ENCODE measurements around the gene HSPA13. TPM values are rescaled to one million over a fixed set of nuclear protein-coding genes. Genes with fewer than 3 reads are reported as not detected.

HSPA13 gene
- total RNA-seq, 1 experiment from 2014 or later = 97.5 TPM

GRCh38 chr21:14376854-14377253, 6.1 kb downstream of the HSPA13 start:
- no TSS peak for BruUV-seq (replicated peaks)
- DNase-seq (ENCODE audit: unreplicated experiment) = no peak

GRCh38 chr21:14366998-14367397, 15.9 kb downstream of the HSPA13 start:
- H3K4me1 Mint-ChIP-seq (ENCODE audit: insufficient read depth, unreplicated experiment) = peaks cover 14% of the 10 kb centered on the region
- no TSS peak for BruUV-seq (replicated peaks)
- POLR2A ChIA-PET = interaction anchor here (11.3 kb wide), 1 partner anchor 14 kb away, joined by 139 read pairs; the partner anchor contains the start of gene HSPA13
- intact Hi-C loops (cut with micrococcal nuclease) = no loop called here
- H3K9me3 Mint-ChIP-seq (ENCODE audit: unreplicated experiment) = no peaks in the 10 kb centered on the region
- no peaks in the 10 kb centered on the region for H3K27me3 Mint-ChIP-seq (ENCODE audit: insufficient read depth, unreplicated experiment)
- H3K36me3 Mint-ChIP-seq (ENCODE audit: insufficient read depth, unreplicated experiment) = no peaks in the 10 kb centered on the region
- H3K4me3 Mint-ChIP-seq (ENCODE audit: unreplicated experiment) = no peak overlapping the region
- TF ChIP-seq CTCF (IDR thresholded peaks at IDR 0.05; ENCODE audit: unreplicated experiment) = no peak
- CTCF ChIA-PET = interaction anchor here (0.5 kb wide), 1 partner anchor 274 kb away, joined by 3 read pairs; no protein-coding TSS in a partner anchor
- H3K27ac Mint-ChIP-seq (ENCODE audit: low read depth, unreplicated experiment) = no peak overlapping the region
- DNase-seq (ENCODE audit: unreplicated experiment) = no peak

More at GRCh38 chr21:14376854-14377253, 6.1 kb downstream of the HSPA13 start:
- Mint-ChIP-seq H3K27me3 (ENCODE audit: insufficient read depth, unreplicated experiment) (no peaks in the 10 kb centered on the region), H3K36me3 (ENCODE audit: insufficient read depth, unreplicated experiment) (peaks cover 73% of the 10 kb centered on the region), H3K27ac (ENCODE audit: low read depth, unreplicated experiment) (no peak overlapping the region), H3K9me3 (ENCODE audit: unreplicated experiment) (no peaks in the 10 kb centered on the region), H3K4me3 (ENCODE audit: unreplicated experiment) (no peak overlapping the region), H3K4me1 (ENCODE audit: insufficient read depth, unreplicated experiment) (peaks cover 7% of the 10 kb centered on the region)
- intact Hi-C loops (cut with micrococcal nuclease) = no loop called here
- TF ChIP-seq CTCF (IDR thresholded peaks at IDR 0.05; ENCODE audit: unreplicated experiment) = no peak
- ChIA-PET POLR2A (interaction anchor here (9.5 kb wide), 1 partner anchor 13 kb away, joined by 139 read pairs; no protein-coding TSS in a partner anchor), CTCF (no interaction called here)

- BruUV-seq (replicated peaks) = no TSS peak
- Mint-ChIP-seq H3K4me3 (ENCODE audit: unreplicated experiment) (no peak overlapping the region), H3K36me3 (ENCODE audit: insufficient read depth, unreplicated experiment) (no peaks in the 10 kb centered on the region), H3K27me3 (ENCODE audit: insufficient read depth, unreplicated experiment) (no peaks in the 10 kb centered on the region), H3K4me1 (ENCODE audit: insufficient read depth, unreplicated experiment) (peaks cover 33% of the 10 kb centered on the region), H3K9me3 (ENCODE audit: unreplicated experiment) (no peaks in the 10 kb centered on the region), H3K27ac (ENCODE audit: low read depth, unreplicated experiment) (peak overlapping the region; percentile 67)
- ChIA-PET CTCF (interaction anchor here (0.6 kb wide), 1 partner anchor 16 kb away, joined by 3 read pairs; no protein-coding TSS in a partner anchor), POLR2A (interaction anchor here (1.0 to 11.3 kb wide), 2 partner anchors 19 to 45 kb away, joined by 5 to 139 read pairs; partner anchors contain the start of gene HSPA13)
- no peak for TF ChIP-seq CTCF (IDR thresholded peaks at IDR 0.05; ENCODE audit: unreplicated experiment)
- DNase-seq (ENCODE audit: unreplicated experiment) = peak; percentile 93
- intact Hi-C loops (cut with micrococcal nuclease) = no loop called here
These were observed 21.0 kb downstream of the HSPA13 start for GRCh38 chr21:14361958-14362357.

GRCh38 chr21:14358775-14359174, 24.2 kb downstream of the HSPA13 start:
- intact Hi-C loops (cut with micrococcal nuclease) = no loop called here
- POLR2A ChIA-PET = interaction anchor here (11.3 kb wide), 1 partner anchor 22 kb away, joined by 139 read pairs; the partner anchor contains the start of gene HSPA13
- H3K4me1 Mint-ChIP-seq (ENCODE audit: insufficient read depth, unreplicated experiment) = peaks cover 37% of the 10 kb centered on the region
- CTCF ChIA-PET = no interaction called here
- no peaks in the 10 kb centered on the region for H3K9me3 Mint-ChIP-seq (ENCODE audit: unreplicated experiment)
- no peak overlapping the region for H3K4me3 Mint-ChIP-seq (ENCODE audit: unreplicated experiment)
- H3K27ac Mint-ChIP-seq (ENCODE audit: low read depth, unreplicated experiment) = peak overlapping the region; percentile 53
- H3K27me3 Mint-ChIP-seq (ENCODE audit: insufficient read depth, unreplicated experiment) = no peaks in the 10 kb centered on the region
- TF ChIP-seq CTCF (IDR thresholded peaks at IDR 0.05; ENCODE audit: unreplicated experiment) = no peak
- no TSS peak for BruUV-seq (replicated peaks)
- peak; percentile 42 for DNase-seq (ENCODE audit: unreplicated experiment)
- H3K36me3 Mint-ChIP-seq (ENCODE audit: insufficient read depth, unreplicated experiment) = no peaks in the 10 kb centered on the region
